Measurements from ENCODE around the gene APH1B.
"Not testable (repeated sequence)": the region's sequence is repeated elsewhere in the genome, so short reads cannot be mapped to it uniquely, and the experiment has no call there.

The APH1B gene

DNA sequence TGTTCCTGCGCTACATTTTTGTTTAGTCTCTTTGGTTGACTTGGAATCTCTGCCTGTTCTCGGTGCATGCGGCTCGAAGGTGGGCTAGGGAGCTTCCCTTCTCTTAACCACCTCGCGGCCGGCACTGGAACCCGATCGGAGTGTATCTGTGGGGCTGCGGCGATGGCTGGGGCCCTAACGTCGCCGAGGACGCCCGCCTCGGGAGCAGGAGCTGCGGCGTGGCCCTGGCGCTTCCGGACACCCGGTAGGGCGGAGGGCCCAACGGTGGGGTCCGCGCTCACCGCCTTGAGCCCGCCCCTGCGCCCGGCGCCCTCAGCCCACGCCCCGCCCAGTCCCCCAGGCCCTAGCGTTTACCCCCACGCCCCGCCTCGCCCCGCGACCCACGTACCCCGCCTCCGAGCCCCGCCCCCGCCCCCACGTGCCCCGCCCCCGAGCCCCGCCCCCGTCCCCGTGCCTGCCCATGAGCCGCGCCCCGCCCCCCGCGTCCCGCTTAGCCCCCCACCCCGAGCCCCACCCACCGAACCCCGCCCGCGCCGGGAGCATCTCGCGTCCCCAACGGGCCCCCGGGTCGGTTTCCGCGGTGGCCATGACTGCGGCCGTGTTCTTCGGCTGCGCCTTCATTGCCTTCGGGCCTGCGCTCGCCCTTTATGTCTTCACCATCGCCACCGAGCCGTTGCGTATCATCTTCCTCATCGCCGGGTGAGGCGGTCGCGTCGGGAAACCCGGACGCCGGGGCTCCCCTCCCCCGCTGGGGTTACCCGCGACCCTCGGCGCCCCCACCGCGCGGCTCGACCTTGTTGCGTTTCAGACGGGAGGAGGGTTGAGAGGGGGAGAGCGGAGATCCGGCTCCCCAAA is at the start of gene APH1B:
Gene APH1B, plus strand, starts transcription at position 568 of the 855 bp plus-strand sequence. Its CDS starts 19 bp downstream, at position 587.
- DNase-seq: peak in 55 of 56 donors; percentile 31 to 91 (median 77)

DNA sequence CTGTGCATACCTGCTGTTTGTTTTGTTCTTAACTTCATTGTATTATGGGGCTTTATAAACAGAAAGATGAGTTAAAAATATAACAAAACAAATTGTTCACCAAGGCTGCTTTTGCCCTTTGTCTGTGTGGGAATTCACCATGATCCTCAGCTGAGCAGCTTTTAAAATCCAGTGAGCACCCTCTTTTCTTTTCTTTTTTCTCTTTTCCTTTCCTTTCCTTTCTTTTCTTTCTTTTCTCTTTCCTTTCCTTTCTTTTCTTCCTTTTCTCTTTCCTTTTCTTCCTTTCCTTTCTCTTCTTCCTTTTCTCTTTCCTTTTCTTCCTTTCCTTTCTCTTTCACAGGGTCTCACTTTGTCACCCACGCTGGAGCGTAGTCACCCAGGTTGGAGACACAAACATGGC is 49.7 kb upstream of the APH1B start:
- no peak for DNase-seq

DNA sequence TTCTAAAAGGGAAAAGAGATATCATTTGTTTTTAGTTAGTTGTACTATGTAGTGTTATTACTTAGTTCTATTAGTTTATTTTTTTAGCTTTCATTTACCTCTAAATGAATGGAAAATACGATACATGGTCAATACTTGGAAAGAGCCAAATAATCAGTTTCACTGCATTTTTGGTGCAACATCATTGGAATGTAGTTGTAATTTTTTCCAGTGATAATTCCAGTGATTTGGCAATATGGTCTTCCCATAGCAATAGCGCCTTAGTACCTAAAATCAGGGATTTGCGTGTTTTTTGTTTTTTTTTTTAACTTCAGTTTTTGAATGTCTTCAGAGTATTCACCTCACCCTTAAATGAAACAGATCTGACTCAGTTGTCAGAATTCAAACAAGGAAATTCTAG is 46.2 kb upstream of the APH1B start:
- DNase-seq: no peak

DNA sequence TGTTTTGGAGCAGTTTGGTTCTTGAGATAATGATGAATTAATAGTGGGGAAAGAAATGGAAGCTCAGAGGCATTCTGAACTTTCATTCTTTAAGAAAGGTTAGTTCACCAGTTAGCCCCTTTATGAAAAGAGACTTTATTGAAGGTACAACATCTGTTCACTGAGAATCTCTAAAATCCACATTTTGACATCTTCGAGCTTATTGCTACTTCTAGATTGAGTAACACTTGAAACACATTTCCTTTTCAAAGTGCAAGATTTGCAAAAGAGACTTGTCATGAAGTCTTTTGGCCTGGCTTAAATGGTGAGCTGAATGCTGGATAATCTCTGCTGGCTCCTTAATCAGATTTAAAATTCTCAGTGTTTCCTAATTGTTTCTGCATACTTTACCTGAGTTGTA is 45.7 kb upstream of the APH1B start:
- no peak for DNase-seq

DNA sequence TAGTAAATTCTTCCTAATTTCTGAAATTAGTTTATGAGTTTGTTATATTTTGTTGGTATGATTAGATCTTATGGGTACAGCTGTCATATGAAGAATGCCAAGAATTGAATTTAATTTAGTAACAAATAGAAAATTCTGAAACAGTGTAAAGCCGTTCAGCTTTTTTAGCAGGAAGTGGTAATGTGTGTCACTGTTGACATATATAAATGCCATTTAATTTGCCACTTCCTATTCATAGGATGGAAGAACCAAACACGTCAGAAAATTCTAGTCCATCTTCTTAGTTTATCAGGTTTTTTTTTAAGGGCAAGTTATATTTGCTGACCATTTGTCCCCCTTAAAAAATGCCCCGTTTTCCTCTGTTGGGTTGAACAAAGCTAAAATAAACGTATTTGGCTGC is 45.0 kb upstream of the APH1B start:
- no peak for DNase-seq

DNA sequence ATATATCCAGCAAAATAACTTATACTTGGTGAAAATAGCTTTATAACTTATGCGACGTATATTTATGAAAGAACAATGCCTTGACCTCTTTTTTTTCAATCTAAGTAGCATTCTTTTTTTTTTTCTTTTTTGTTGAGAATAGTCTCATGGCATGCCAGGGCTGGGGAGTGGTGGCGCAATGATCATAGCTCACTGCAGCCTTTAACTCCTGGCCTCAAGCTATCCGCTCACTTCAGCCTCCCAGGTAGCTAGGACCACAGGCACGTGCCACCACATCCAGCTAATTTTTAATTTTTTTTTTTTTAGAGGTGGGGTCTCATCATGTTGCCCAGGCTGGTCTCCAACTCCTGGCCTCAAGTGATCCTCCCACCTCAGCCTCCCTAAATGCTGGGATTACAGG is 44.5 kb upstream of the APH1B start:
- no peak for DNase-seq

DNA sequence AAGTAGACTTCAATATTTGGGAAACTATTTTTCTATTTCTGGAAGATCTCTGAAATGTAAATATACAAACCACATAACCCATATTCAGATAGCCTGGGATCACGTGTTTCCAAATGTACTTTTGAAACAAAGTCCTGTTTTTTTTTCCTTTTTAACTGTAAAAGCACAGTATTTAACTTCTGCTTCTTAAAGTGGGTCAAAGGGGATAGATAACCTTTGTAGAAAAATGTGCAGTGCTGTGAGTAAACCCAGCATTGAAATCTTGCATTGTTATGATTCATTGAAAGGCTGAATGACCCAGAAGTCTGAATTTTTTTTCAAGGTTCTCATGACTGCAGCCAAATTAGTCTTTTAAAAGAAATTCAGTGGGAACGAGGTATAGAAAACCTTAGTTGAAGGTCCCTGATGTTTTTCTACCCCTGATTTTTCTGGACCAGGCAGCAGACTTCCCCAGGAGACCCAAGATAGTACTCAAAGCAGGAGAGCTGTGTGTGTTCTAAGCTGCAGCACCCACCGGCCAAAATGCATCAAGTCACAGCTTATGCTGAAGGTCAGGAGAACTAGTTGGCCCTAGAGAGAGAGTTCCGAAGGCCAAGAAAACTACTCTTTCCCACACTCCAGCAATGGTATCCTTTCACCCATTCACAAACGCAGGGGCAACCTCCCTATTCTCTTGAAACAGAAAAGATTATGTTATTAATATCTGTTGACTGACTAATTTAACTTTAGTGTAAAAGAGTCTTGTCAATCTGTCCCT is 43.6 kb upstream of the APH1B start:
- DNase-seq: no peak

DNA sequence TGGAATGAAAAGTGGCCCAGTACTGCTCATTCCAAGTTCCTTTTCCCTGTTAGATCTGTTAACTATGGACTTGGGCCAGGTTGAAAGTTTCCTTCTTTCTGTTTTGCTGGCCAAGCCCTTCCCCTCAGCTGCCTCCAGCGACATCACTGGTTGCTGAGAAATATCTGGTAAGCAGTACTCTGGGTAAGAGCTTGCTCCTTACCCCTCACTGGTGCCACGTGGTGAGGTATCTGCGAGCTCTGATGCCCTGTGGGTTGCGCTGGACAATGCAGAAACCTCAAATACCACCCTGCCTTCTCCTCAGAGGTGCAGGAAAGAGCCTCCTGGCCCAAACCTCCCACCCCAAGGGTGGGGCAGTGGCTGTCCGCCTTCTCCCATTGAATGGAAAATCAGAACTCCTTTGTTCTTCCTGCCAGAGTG is 42.9 kb upstream of the APH1B start:
- peak in 19 of 56 donors; percentile 2 to 29 (median 12) for DNase-seq

DNA sequence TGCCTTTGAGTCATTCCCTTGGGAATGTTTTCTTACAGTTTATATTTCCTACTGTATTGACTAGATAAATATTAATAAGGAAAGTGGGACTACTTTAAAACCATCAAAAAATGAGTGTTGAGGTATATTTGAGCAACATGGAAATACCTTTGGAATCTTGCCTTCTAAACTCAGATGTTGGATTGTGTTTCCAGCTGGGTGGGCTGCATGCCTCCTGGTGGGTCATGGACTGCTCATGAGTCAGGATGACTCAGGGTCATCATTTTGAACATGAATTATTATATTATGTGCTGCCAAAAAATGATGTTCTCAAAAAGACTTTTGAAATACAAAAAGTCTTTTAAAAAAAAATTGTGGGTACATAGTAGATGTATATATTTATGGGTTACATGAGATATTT is 41.1 kb upstream of the APH1B start:
- no peak for DNase-seq

DNA sequence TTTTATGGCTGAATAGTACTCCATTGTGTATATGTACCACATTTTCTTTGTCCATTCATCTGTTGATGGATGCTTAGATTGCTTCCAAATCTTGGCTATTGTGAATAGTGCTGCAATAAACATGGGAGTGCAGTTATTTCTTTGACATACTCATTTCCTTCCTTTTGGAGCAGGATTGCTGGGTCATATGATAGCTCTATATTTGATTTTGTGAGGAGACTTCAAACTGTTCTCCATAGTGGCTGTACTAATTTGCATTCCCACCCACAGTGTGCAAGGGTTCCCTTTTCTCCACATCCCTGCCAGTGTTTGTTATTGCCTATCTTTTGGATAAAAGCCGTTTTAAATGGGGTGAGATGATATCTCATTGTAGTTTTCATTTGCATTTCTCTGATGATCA is 40.3 kb upstream of the APH1B start:
- DNase-seq: not testable (repeated sequence)

DNA sequence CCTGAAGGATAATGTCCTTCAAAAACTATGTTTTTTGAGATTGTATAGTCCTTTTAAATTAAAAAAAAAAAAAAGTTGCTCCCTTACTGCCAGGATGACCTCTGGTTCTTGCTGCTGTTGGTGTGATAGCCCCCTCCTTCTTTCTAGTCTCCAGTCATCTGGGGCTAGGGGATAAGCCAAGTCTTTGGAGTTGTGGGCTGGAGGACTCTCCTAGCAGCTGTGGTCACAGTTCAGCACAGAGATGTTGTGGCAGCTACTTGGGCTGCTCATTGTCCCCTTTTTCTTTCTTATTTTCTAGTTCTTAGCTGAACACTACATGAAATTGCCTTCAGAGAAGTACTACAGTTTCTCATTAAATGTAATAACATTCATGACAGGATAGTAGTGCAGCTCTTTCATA is 39.2 kb upstream of the APH1B start:
- no peak for DNase-seq

DNA sequence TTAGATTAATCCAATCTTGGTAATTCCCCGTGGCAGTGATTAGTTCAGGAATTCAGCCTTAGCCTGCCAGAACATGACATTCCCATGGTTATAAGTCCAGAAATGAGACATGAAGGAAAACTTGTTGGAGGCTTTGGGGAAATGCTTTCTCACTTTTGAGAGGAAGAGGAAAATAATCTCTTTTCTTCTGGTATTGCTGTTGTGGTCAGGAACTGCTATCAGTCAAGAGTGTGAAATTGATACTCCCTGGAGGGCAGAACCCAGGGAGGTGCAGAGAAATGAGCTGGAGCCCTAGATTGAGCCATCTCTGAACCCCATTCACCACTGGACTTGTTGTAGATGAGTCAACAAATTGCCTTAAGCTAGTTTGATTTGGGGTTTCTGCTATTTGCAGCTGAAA is 38.6 kb upstream of the APH1B start:
- no peak for DNase-seq

DNA sequence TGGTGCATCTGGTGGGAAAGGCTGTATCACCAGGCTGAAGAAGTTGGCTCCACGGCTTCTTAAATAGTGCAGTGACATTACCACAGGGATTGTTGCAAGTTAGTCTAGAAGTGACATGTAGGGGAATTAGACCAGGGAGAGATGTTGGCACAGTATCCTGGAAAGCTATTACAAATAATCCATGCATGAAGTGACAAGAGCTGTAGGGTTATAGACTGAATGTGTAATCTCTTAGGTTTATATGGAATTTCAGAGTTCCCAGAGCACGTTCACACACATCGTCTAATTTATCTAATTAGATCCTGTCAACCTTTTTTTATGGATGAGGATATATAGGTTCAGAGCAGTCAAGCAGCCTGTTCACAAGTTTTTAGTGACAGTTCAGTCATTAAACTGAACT is 37.3 kb upstream of the APH1B start:
- DNase-seq: no peak

DNA sequence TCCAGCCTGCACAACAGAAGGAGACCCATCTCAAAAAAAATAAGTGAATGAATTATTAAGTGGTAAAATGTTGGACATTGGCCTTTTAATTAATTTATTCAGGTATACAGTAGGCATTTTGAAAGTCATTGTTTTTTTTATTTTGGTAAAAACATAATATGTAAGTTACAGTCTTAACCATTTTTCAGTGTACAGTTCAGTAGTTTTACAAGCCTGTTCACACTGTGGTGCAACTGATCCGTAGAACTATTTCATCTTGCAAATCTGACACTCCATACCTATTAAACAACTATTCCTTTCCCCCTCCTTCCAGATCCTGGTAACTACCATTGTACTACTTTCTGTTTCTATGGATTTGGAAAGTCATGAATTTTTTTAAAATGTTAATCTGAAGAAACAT is 36.1 kb upstream of the APH1B start:
- DNase-seq: no peak

DNA sequence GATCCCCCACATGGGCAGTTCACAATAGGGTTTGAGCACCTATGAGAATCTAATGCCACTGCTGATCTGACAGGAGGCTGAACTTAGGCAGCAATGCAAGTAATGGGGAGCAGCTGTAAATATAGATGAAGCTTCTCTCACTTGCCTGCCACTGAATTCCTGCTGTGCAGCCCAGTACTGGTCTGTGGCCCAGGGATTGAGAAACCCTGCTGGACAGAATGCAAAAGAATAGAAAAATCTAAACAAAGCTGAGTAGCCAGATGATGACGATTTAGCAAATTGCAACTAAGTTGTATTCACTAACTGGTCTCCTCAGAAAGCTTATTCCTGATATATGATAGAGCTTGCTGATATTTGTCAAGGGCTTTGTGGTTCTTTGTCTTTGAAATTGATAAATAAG is 34.3 kb upstream of the APH1B start:
- DNase-seq: no peak

DNA sequence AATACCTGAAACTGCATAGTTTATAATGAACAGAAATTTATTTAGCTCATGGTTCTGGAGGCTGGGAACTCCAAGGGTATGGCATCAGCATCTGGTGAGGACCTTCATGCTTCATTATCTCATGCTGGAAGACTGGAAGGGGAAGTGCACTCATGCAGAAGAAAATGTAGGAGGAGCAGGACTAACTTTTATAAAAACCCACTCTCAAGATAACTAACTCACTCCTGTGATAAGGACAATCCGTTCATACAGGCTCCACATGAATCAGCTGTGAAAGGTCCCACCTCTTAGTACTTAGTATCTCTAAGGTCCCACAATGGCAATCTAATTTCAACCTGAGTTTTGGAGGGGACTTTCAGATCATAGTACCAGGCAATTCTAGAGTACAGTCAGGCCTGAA is 33.6 kb upstream of the APH1B start:
- no peak for DNase-seq

DNA sequence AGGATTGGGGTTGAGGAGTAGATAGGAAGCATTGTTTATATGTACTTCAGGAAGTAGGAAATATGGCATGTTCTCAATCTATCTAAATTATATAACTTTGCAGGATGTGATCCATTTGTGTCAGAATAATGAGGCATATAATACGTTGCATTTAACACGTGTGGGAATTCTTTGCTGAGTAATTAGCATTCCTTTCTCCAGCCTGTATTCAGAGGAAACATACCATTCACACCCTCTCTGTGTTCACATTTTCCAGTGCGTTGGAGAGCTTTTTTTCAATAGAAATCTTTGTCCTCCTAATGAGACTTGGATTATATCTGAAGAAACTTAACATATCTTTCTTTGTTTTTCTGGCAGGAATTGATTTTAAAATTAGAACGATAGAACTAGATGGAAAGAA is 33.0 kb upstream of the APH1B start:
- no peak for DNase-seq

DNA sequence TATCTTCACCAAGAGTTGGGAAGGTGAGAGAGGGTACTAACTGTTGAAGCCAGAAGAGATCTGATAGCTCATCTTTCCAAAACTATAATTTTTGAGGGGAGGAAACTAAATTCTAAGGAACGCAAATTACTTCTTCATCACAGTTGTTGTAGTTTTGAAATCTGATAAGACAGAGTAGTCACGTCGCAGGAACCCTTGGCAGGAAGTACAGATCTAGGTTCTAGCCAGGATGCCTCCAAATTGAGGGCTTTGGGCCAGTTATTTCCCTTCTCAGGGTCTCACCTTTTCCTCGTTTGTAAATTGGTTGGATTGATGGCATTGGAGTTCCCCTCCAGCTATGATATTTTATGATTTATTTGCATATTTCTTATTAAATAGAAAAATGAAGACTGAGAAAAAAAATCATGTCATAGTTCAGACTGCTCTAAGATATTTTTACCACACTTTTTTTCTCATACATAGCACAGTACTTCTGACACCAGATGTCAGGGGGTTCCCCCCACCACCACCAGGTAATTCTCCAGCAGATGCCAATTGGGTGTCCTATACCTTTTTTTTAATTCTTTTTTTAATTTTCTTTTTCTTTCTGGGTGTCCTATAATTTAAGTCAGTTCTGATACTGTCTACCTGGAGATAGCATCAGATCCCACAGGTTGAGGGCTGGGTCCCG is 32.3 kb upstream of the APH1B start:
- no peak for DNase-seq

DNA sequence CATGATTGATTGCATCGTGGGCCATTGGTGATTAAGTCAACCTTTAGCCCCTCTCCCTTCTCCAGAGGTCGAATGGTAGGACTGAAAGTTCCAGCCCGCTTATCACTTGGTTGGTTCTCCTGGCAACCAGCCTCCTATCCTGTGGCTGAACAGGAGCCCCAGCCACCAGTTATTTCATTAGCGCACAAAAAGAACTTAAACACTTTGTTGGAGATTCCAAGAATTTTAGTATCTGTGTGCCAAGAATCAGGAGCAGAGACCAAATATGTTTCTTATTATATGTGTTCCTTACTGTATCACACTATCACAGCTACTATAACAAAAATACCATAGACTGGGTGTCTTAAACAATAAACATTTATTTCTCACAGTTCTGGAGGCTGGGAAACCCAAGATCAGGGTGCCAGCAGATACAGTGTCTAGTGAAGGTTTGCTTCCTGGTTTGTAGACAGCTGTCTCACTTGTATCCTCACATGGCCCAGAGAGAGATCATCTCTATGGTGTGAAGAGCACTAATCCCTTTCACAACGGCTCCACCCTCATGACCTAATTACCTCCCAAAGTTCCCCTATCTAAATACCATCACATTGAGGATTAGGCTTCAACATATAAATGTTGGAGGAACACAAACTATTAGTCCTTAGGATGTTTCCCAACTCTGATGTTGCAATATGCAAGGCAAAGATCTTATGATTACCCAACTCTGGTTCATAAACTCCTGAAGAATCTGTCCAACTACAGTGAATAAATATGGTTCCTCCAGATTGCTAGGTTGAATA is 30.5 kb upstream of the APH1B start:
- DNase-seq: no peak

DNA sequence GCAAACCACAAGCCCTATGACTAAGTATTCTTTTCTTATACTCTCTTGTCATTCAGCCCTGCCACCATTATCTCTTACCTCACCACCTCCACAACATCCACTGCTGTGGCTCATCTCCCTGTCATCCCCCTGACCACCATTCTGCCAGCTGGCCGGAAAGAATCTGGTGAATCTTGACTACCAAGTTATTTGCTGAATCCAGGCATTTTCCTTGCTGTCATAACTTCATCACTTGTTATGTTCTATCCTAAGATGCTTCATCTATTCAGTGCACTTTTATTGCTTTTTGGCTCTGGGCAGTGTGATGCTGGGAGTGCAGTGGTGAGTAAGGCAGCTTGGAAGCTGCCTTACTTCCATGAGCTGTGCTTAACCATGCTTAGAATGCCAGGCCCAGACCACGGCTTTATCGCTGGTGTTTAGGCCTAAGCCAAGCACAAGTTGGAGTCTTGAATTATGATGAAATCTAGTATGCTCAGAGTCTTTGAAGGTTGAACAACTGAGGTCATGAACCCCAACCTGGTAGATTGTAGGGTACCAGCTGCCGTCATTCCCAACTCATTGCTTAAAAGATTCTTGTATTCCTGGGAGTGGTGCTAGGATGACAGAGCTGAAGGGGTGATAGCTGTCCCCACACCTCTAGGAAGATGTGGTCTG is 27.0 kb upstream of the APH1B start:
- DNase-seq: no peak

DNA sequence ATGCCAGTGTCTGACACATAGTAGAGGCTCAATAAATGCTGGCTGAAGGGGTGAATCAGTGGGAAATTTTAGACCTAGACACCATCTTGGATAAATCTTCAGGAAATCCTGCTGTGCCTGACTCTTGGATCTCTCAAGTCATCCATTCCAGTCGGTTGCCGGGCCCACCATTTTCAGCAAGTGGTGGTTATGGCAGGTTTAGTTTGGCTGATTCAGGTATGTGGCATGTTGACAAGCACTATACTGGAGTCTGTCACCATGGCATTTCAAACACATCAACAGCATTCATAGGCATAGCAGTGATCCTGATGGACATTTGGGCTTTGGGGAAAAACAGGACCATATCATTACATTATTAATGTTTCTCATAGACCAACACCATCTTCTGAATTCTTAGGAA is 25.7 kb upstream of the APH1B start:
- DNase-seq: no peak
